AG08395 (cell line): ENCODE data around the gene NRCAM.
"Not testable (repeated sequence)": the region's sequence is repeated elsewhere in the genome, so short reads cannot be mapped to it uniquely, and the experiment has no call there.

Experiments
- DNase-seq: peaks from one replicate; pipeline ENCODE4 v3.0.0; 2012; ENCODE audit warnings: mixed read lengths, low spot score

The NRCAM gene

DNA sequence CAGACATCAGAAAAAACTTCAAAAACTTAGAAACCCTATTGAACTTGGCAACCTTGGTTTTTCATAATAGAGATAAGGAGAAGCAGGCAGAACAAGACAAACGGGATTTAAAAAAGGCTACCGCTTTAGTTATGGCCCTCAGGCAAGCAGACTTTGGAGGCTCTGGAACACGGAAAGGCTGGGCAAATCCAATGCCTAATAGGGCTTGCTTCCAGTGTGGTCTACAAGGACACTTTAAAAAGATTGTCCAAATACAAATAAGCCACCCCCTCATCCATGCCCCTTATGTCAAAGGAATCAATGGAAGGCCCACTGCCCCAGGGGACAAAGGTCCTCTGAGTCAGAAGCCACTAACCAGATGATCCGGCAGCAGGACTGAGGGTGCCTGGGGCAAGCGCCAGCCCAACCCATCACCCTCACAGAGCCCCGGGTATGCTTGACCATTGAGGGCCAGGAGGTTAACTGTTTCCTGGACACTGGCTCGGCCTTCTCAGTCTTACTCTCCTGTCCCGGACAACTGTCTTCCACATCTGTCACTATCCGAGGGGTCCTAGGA, 115.3 kb downstream of the NRCAM start:
- no peak for DNase-seq

DNA sequence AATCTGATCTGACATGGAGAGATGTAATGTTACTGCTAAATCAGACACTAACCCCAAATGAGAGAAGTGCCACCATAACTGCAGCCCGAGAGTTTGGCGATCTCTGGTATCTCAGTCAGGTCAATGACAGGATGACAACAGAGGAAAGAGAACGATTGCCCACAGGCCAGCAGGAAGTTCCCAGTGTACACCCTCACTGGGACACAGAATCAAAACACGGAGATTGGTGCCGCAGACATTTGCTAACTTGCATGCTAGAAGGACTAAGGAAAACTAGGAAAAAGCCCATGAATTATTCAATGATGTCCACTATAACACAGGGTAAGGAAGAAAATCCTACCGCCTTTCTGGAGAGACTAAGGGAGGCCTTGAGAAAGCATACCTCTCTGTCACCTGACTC, 115.8 kb downstream of the NRCAM start:
- not testable (repeated sequence) for DNase-seq

GRCh38 chr7:108335269-108335918, 120.8 kb downstream of the NRCAM start:
- no peak for DNase-seq

GRCh38 chr7:108332937-108333336, 123.3 kb downstream of the NRCAM start:
- no peak for DNase-seq

DNA sequence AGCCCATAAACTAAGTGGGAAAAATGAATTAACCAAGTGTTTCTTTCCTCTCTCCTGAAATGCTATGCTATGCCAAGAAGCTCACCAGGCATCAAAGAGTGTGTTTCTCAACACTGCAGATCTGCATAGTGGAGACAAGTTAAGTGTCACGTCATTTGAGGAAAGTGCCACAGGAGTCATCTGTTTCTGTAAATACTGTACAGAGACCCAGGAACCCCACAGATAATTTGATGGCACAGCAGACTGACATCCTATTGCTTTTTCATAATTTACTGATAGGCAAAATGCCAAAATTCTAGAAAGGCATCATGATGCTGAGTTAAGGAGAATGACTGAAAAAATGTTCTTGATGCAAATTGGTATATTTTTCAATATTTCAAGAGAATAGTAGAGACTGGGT, 124.3 kb downstream of the NRCAM start:
- no peak for DNase-seq

GRCh38 chr7:108330227-108330626, 126.0 kb downstream of the NRCAM start:
- DNase-seq: no peak

GRCh38 chr7:108329514-108329913, 126.7 kb downstream of the NRCAM start:
- DNase-seq: no peak

GRCh38 chr7:108328174-108328651, 128.0 kb downstream of the NRCAM start:
- DNase-seq: no peak

DNA sequence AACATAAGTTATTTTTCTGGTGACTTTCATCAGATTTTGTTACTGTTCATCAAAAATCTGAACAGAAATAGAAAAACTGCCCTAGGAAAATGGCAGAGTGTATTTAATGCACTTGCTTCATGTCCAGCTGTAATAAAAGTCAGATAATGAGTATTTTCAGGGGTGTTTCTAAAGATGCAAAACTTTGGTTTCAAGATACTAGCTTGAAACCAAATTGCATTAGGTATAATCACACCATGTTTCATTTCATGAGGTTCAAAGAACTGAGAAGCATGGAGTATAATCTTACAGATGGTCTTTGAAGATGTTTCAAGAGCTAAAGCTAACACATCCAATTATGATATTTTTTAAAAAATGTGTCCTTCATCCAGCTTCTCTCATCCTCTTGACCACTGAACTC, 128.9 kb downstream of the NRCAM start:
- no peak for DNase-seq

DNA sequence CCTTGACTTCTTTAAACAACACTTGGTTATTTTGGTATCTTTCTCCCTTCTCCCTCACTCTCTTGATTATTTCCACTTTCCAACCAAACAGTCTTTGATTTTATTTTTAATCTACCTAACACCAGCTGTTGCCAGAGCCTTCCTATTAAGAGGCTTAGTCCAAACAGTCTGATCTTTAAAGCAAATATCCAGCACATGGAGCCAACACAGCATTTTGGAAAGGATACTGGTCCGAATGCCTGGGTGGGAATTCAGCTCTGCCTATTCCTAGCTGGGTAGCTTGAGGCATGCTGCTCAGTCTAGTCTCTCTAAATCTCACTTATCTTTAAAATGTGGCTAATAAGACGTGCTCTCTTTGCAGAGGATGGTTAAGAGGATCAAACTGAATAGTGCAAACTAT, 129.3 kb downstream of the NRCAM start:
- DNase-seq: no peak

DNA sequence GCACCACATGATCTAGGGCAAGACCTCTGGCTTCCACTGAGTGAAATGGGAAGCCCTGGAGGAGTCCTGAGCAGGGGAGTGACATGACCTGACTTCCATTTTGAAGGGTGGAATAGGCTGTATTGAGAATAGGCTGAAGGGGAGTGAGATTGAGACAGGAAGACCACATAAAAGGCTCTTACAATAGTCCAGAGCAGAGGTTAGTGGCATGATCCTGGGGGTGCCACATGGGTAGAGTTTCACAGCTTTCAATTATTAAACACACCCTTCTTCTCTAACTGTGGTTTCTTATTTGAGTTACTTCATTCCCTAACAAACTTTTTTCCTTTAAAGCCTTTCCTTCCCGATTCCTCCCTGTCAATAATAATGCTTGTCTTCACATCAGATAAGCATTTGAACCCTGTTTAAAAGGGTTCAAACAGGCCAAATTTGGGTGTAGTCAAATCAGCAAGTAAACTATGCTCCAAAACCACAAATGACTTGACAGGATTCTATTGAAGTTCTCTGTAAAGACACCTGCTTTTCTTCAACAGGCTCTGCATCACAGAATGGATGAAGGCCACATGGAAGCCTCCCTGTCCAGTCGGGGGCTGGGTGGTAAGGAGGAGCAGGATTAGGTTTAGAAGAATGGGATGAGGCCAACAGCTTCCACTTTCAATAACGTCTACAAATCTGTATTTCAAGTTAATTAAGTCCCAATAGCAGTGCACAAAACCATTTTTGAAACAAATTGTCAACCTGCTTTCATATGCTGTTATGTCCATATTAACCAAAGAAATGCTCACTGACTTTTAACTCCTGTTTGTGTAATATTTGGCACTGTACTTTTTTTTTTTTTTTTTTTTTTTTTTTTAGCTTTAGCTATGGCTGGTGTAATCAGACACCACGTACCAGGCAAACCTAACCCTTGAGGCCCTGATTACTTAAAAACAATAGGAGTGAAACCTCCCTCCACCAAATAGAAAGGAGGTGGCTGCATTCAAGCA, 131.9 kb downstream of the NRCAM start:
- DNase-seq: no peak

GRCh38 chr7:108322925-108323832, 133.1 kb downstream of the NRCAM start:
- DNase-seq: no peak

DNA sequence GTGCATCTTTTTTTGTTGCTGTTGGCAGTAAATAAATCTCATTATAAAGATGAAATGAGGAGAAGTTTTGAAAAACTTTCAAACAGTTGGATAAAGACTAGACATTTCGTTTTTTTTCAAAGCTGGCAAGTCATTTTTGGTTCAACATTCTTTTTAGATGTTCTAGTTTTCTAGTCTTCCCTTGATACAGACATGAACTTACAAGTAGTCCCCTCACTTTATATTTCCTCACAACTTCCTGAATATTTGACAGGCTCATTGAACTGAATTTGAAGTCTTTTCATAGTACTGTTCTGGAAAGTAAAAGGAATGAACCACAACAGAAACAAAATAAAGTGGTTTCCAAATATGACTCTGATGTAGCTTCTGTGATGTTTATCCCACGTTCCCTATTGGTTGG, 134.2 kb downstream of the NRCAM start:
- no peak for DNase-seq

DNA sequence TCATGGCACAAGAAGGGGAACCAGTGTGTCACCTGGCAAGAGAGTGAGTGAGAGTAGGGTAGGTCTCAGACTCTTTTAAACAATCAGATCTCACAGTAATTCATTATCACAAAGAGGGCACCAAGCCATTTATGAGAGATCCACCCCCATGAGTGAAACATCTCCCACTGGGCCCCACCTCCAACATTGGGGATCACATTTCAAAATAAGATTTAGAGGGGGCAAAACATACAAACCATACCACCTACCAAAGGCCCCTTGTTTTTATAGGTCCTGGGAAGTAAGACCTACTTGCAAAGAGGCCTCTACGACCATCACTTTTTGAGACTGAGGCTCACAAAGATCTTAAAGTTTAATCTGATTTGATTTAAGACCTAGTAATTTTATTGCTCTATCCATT, 134.9 kb downstream of the NRCAM start:
- DNase-seq: no peak

- no peak for DNase-seq
These were observed 139.5 kb downstream of the NRCAM start for GRCh38 chr7:108316708-108317107.

- no peak for DNase-seq
These were observed 141.7 kb downstream of the NRCAM start for GRCh38 chr7:108314551-108314950.

DNA sequence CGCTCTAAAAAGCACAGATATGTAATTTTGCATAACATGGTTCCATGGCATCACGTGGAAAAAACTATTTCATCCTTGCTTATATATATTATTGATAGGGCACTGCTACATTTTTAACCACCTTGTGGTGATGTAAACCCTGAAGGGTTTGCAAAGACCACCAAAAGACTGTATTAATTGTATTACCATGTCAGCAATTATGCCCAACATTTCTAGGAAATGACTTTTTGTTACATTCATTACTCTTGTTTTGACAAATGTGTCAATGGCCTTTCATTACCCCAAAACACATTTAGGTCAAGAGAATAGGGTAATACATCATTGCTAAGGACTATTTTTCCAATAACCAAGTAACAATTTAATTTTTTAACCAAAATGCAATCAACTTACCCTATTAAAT, 142.2 kb downstream of the NRCAM start:
- no peak for DNase-seq

- no peak for DNase-seq
These were observed 143.2 kb downstream of the NRCAM start for GRCh38 chr7:108313086-108313485.

- DNase-seq: no peak
These were observed 144.6 kb downstream of the NRCAM start for GRCh38 chr7:108311446-108312168.

DNA sequence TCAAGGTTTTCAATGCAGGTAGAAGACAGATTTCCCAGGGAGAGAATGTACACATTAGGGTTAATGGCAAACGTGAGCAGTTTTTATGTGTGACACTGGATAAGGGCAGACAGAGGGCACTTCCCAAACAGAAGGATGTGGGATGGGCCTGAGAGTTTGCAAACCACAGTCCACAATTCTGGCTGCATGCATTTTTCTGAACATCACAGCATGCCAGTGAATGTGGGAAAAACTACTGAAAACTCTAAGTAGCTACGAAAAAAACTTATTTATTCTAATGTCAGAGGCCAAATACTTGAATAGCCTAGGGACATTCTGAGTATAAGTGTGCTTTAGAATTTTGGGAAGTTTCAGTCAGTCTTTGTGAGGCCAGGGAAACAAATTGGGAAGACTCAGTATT, 145.9 kb downstream of the NRCAM start:
- DNase-seq: no peak

GRCh38 chr7:108308903-108309302, 147.3 kb downstream of the NRCAM start:
- DNase-seq: no peak
